Liver (tissue), 3 donors: Measurements from ENCODE around the gene TTC28.

Experiments
- JUND ChIP-seq, 2 donors: IDR thresholded peaks; 2 replicates each; pipeline ENCODE4 v1.6.1; 2016; ENCODE audit warnings: antibody characterized with exemption in 2 of 2
- SP1 ChIP-seq: IDR thresholded peaks from 2 replicates; pipeline ENCODE4 v1.6.1; 2018; ENCODE audit warnings: antibody characterized with exemption, mild to moderate bottlenecking
- TAF1 ChIP-seq: conservative IDR thresholded peaks from 2 replicates; pipeline ENCODE4 v1.6.1; 2016; ENCODE audit warnings: antibody characterized with exemption, mild to moderate bottlenecking
- TF ChIP-seq, protein P1 (sequence below): fragments of 150-350 bp; IDR thresholded peaks from 2 replicates; pipeline ENCODE4 v1.5.1; 2017; ENCODE audit warnings: improper control_type of control experiment, low read depth, low read length; ENCODE audit not compliant: missing input control
- TF ChIP-seq, protein P2 (sequence below): IDR thresholded peaks from 2 replicates; pipeline ENCODE4 v1.6.1; 2016; ENCODE audit warnings: antibody characterized with exemption
- donor health status: healthy.
- donor health status: healthy.

DNA sequence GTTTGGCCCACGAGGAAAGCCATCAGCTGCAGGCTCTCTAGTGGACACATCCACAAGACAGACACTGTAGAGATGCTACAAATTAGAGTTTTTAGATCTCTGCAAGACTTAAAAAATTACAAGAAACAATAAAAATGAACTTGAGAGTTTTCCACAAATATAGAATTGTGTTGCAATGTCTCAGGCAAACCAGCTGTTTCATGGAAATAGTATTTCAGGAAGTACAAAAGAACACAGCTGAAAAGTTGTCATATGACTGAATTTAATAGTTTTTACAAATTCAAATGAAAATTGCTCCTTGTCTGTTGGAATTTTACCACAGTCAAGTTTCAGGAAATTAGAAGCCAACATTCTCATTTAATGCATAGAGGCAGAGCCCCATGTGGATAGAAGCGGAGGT, 576.0 kb downstream of the TTC28 start:
- TF ChIP-seq, protein P1, sequence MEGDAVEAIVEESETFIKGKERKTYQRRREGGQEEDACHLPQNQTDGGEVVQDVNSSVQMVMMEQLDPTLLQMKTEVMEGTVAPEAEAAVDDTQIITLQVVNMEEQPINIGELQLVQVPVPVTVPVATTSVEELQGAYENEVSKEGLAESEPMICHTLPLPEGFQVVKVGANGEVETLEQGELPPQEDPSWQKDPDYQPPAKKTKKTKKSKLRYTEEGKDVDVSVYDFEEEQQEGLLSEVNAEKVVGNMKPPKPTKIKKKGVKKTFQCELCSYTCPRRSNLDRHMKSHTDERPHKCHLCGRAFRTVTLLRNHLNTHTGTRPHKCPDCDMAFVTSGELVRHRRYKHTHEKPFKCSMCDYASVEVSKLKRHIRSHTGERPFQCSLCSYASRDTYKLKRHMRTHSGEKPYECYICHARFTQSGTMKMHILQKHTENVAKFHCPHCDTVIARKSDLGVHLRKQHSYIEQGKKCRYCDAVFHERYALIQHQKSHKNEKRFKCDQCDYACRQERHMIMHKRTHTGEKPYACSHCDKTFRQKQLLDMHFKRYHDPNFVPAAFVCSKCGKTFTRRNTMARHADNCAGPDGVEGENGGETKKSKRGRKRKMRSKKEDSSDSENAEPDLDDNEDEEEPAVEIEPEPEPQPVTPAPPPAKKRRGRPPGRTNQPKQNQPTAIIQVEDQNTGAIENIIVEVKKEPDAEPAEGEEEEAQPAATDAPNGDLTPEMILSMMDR: no peak
- no peak for TF ChIP-seq JUND (IDR thresholded peaks at IDR 0.05)
- TF ChIP-seq, protein P2, sequence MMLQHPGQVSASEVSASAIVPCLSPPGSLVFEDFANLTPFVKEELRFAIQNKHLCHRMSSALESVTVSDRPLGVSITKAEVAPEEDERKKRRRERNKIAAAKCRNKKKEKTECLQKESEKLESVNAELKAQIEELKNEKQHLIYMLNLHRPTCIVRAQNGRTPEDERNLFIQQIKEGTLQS: no peak
- no peak for TF ChIP-seq SP1
- no peak for TF ChIP-seq TAF1
